Activated T-cell treated with anti-CD3 and anti-CD28 coated beads, Interleukin-2, amount 50 U/mL, for 4 hours (primary cell): ENCODE results near the gene FRZB. TPM values are rescaled to one million over a fixed set of nuclear protein-coding genes. Genes with fewer than 3 reads are reported as not detected.
"Not testable (repeated sequence)": the region's sequence is repeated elsewhere in the genome, so short reads cannot be mapped to it uniquely, and the experiment has no call there.

Experiments used
- ATAC-seq, 2 donors: fragments of 200-7000 bp; cut with Tn5 transposase; one replicate each; pipeline ENCODE4 v1.10.0; 2021
- DNase-seq: peaks from one replicate; pipeline ENCODE4 v3.0.0-alpha.2; 2020
- H3K27me3 Mint-ChIP-seq: one replicate; pipeline ENCODE4 v1.8.0; 2021; ENCODE audit warnings: low read depth, mixed read lengths
- H3K36me3 Mint-ChIP-seq: one replicate; pipeline ENCODE4 v1.8.0; 2022; ENCODE audit warnings: mixed read lengths; ENCODE audit not compliant: insufficient read depth
- H3K4me1 Mint-ChIP-seq: one replicate; pipeline ENCODE4 v1.8.0; 2021; ENCODE audit warnings: low read depth, mixed read lengths
- H3K4me3 Mint-ChIP-seq: one replicate; pipeline ENCODE4 v1.8.0; 2021; ENCODE audit warnings: mild to moderate bottlenecking, moderate library complexity, mixed read lengths
- H3K9me3 Mint-ChIP-seq: one replicate; pipeline ENCODE4 v1.8.0; 2021; ENCODE audit warnings: mixed read lengths
- total RNA-seq, 3 donors: library from RNA; stranded (reverse); gene quantifications; one replicate each; pipeline ENCODE4 v1.2.1, GENCODE V29; 2021

The FRZB gene
- total RNA-seq, 3 donors from 2014 or later, result not detected

DNA sequence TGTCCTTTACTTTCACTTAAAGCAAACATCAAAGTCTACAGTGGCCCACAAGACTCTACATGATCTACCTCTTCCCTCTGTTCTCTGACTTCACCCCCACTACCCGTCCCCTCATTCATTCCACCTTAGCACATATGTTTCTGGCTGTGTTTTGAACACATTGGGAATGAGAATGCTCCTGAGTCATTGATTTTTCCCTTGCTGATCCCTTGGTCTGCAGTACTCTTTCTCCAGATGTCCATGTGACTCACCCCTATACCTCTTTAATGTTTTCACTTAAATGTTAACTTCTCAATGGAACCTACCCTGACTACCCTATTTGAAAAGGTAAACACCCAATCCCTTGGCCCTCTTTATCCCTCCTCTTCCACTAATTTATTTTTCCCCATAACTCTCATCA lies 30.7 kb upstream of the FRZB start:
- Mint-ChIP-seq H3K4me1 (no peaks in the 10 kb centered on the region), H3K9me3 (no peaks in the 10 kb centered on the region), H3K27me3 (peaks cover 3% of the 10 kb centered on the region), H3K4me3 (no peak overlapping the region), H3K36me3 (no peaks in the 10 kb centered on the region)
- DNase-seq (no peak), ATAC-seq (no peak)

DNA sequence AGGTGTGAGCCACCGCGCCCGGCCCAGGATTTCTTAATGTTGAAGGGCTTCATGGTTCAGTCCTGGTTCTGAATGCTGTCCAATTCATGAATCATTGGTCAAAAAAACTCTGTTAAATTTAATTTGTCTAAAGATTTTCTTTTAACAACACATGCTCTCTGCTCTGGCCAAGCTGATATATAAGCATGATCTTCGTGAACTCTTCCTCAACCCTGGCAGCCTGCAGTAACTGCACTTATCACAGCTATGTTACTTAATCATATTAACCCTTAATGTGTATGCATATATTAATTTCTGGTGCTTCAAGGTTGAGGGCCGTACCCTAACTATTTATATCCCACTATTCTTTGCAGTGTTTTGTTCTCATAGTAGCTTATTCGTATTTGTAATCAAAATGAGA lies 29.4 kb upstream of the FRZB start:
- DNase-seq, result no peak
- Mint-ChIP-seq H3K27me3 (peaks cover 3% of the 10 kb centered on the region), H3K9me3 (no peaks in the 10 kb centered on the region), H3K36me3 (no peaks in the 10 kb centered on the region), H3K4me1 (no peaks in the 10 kb centered on the region), H3K4me3 (no peak overlapping the region)
- ATAC-seq, result no peak

- ATAC-seq, result no peak
- Mint-ChIP-seq H3K4me3 (no peak overlapping the region), H3K9me3 (no peaks in the 10 kb centered on the region), H3K27me3 (peaks cover 3% of the 10 kb centered on the region), H3K36me3 (no peaks in the 10 kb centered on the region), H3K4me1 (no peaks in the 10 kb centered on the region)
- no peak for DNase-seq
Observed at GRCh38 chr2:182895169-182895568, 28.7 kb upstream of the FRZB start.

GRCh38 chr2:182894174-182894573 lies 27.7 kb upstream of the FRZB start:
- H3K4me3 Mint-ChIP-seq, result no peak overlapping the region
- ATAC-seq, result no peak

GRCh38 chr2:182893666-182894065 lies 27.2 kb upstream of the FRZB start:
- H3K27me3 Mint-ChIP-seq, result peaks cover 3% of the 10 kb centered on the region
- DNase-seq (no peak), ATAC-seq (no peak)
- no peaks in the 10 kb centered on the region for H3K36me3 Mint-ChIP-seq
- no peak overlapping the region for H3K4me3 Mint-ChIP-seq
- H3K9me3 Mint-ChIP-seq, result no peaks in the 10 kb centered on the region
- H3K4me1 Mint-ChIP-seq, result no peaks in the 10 kb centered on the region

More at GRCh38 chr2:182894174-182894573, 27.7 kb upstream of the FRZB start:
- H3K9me3 Mint-ChIP-seq, result no peaks in the 10 kb centered on the region
- H3K4me1 Mint-ChIP-seq, result no peaks in the 10 kb centered on the region
- H3K36me3 Mint-ChIP-seq, result no peaks in the 10 kb centered on the region
- peaks cover 3% of the 10 kb centered on the region for H3K27me3 Mint-ChIP-seq
- DNase-seq, result no peak

DNA sequence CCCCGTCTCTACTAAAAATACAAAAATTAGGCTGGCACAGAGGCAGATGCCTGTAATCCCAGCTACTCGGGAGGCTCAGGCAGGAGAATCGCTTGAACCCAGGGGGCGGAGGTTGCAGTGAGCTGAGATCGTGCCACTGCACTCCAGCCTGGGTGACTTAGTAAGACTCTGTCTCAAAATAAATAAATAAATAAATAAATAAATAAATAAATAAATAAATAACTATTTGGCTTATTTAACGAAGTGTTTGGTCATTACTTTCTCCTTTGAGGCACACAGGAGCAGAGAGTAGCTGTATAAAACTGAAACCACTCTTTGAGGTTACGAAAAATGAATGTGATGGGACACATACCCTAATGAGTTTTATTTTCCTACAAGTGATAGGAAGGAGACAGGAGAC lies 26.6 kb upstream of the FRZB start:
- H3K9me3 Mint-ChIP-seq, DNase-seq, H3K36me3 Mint-ChIP-seq, H3K4me3 Mint-ChIP-seq, ATAC-seq, H3K4me1 Mint-ChIP-seq, H3K27me3 Mint-ChIP-seq: not testable (repeated sequence)

- H3K27me3 Mint-ChIP-seq, result peaks cover 3% of the 10 kb centered on the region
- H3K4me1 Mint-ChIP-seq, result no peaks in the 10 kb centered on the region
- ATAC-seq (no peak), DNase-seq (no peak)
- no peaks in the 10 kb centered on the region for H3K36me3 Mint-ChIP-seq
- H3K4me3 Mint-ChIP-seq, result no peak overlapping the region
- no peaks in the 10 kb centered on the region for H3K9me3 Mint-ChIP-seq
Observed at GRCh38 chr2:182891611-182892010, 25.2 kb upstream of the FRZB start.

GRCh38 chr2:182890773-182891378 lies 24.4 kb upstream of the FRZB start:
- no peaks in the 10 kb centered on the region for H3K36me3 Mint-ChIP-seq
- H3K4me1 Mint-ChIP-seq, result no peaks in the 10 kb centered on the region
- DNase-seq, result no peak
- H3K27me3 Mint-ChIP-seq, result peaks cover 3% of the 10 kb centered on the region
- ATAC-seq, result no peak
- no peak overlapping the region for H3K4me3 Mint-ChIP-seq
- no peaks in the 10 kb centered on the region for H3K9me3 Mint-ChIP-seq

GRCh38 chr2:182890305-182890704 lies 23.9 kb upstream of the FRZB start:
- no peak for ATAC-seq
- Mint-ChIP-seq H3K36me3 (no peaks in the 10 kb centered on the region), H3K4me3 (no peak overlapping the region), H3K27me3 (peaks cover under 1% of the 10 kb centered on the region), H3K4me1 (no peaks in the 10 kb centered on the region), H3K9me3 (no peaks in the 10 kb centered on the region)
- DNase-seq, result no peak

DNA sequence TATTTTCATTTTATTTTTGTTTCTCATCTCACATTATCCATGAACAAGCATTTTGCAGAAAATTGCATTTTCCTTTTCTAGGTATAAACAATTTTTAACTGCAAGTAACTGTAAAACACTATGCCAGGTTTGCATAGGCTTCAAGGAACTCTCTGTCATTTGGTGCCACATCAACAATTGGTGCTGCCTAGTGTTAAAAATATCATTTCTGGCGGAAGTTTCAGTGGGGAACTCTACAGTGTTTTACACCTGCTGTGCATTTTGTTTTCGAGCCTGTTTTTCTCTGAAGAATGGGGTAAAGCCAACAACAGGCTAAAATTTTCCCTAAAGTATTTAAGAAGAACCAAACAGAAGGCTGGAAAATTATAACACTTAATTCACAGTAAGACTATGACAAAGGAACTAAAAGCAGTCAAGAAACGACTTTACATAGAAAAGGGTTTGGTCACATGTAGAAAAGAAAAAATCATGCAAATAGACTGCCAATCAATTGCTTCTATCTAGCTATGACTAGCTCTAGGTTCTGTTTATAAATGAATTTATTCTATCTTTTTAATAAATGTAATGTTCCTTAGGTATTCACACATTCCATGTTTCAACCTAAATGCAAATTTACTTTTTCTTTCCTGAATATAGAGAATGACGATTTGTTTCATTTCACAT lies 21.4 kb upstream of the FRZB start:
- no peak overlapping the region for H3K4me3 Mint-ChIP-seq
- no peaks in the 10 kb centered on the region for H3K4me1 Mint-ChIP-seq
- no peaks in the 10 kb centered on the region for H3K27me3 Mint-ChIP-seq
- H3K36me3 Mint-ChIP-seq, result no peaks in the 10 kb centered on the region
- DNase-seq (no peak), ATAC-seq (no peak)
- H3K9me3 Mint-ChIP-seq, result no peaks in the 10 kb centered on the region

DNA sequence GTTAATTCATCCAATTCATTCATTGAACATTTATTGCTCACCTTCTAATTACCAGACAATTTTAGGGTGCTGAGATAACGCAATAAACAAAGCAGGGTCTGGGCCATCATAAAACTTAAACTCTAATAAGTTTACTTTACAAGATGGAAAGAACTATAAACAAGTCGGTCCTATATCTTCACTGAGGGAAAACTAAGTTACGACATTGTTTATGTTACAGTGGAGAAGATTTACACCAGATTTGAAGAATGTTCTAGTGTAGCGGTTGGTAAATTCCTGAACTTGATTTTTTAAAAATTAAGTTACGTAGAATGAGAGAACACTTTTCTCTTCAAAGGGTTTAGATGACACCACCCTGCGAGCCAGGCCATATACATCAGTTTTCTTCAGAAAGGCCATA lies 20.7 kb upstream of the FRZB start:
- Mint-ChIP-seq H3K4me3 (no peak overlapping the region), H3K36me3 (no peaks in the 10 kb centered on the region), H3K27me3 (no peaks in the 10 kb centered on the region), H3K4me1 (no peaks in the 10 kb centered on the region), H3K9me3 (no peaks in the 10 kb centered on the region)
- ATAC-seq (no peak), DNase-seq (no peak)

GRCh38 chr2:182885771-182886170 lies 19.3 kb upstream of the FRZB start:
- no peaks in the 10 kb centered on the region for H3K4me1 Mint-ChIP-seq
- no peaks in the 10 kb centered on the region for H3K27me3 Mint-ChIP-seq
- ATAC-seq, result no peak
- no peak overlapping the region for H3K4me3 Mint-ChIP-seq
- no peak for DNase-seq
- H3K9me3 Mint-ChIP-seq, result no peaks in the 10 kb centered on the region
- no peaks in the 10 kb centered on the region for H3K36me3 Mint-ChIP-seq

- ATAC-seq, result no peak
- no peak overlapping the region for H3K4me3 Mint-ChIP-seq
- H3K4me1 Mint-ChIP-seq, result no peaks in the 10 kb centered on the region
- peaks cover 3% of the 10 kb centered on the region for H3K9me3 Mint-ChIP-seq
- H3K36me3 Mint-ChIP-seq, result no peaks in the 10 kb centered on the region
- H3K27me3 Mint-ChIP-seq, result no peaks in the 10 kb centered on the region
- no peak for DNase-seq
Observed at GRCh38 chr2:182883451-182883850, 17.0 kb upstream of the FRZB start.

DNA sequence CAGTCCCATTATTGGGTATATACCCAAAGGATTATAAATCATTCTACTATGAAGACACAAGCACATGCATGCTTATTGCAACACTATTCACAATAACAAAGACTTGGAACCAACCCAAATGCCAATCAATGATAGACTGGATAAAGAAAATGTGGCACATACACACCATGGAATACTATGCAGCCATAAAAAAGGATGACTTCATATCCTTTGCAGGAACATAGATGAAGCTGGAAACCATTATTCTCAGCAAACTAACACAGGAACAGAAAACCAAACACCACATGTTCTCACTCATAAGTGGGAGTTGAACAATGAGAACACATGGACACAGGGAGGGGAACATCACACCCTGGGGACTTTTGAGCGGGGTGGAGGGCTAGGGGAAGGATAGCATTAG lies 13.7 kb upstream of the FRZB start:
- H3K36me3 Mint-ChIP-seq, DNase-seq, H3K4me1 Mint-ChIP-seq, ATAC-seq, H3K4me3 Mint-ChIP-seq, H3K27me3 Mint-ChIP-seq, H3K9me3 Mint-ChIP-seq: not testable (repeated sequence)

DNA sequence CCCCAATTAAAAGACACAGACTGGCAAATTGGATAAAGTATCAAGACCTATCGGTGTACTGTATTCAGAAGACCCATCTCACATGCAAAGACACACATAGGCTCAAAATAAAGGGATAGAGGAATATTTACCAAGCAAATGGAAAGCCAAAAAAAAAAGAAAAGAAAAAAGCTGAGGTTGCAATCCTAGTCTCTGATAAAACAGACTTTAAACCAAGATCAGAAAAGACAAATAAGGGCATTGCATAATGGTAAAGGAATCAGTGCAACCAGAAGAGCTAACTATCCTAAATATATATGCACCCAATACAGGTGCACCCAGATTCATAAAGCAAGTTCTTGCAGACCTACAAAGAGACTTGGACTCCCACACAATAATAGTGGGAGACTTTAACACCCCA lies 10.2 kb upstream of the FRZB start:
- not testable (repeated sequence) for ATAC-seq, H3K4me3 Mint-ChIP-seq

More for the DNA sequence above, 10.2 kb upstream of the FRZB start:
- H3K27me3 Mint-ChIP-seq, H3K4me1 Mint-ChIP-seq, H3K36me3 Mint-ChIP-seq, DNase-seq, H3K9me3 Mint-ChIP-seq: not testable (repeated sequence)
